SU-DHL-6 (cell line): Measurements from ENCODE around the gene GDAP1L1.

Source experiments
- H2AFZ ChIP-seq: fragments of 200-600 bp; sonication (generic); 2 replicates; pipeline ENCODE4 v1.6.1; 2014; ENCODE audit warnings: low read depth, mild to moderate bottlenecking, moderate library complexity, mixed read lengths, antibody characterized with exemption, low read length; ENCODE audit not compliant: severe bottlenecking
- H3F3A ChIP-seq: fragments of 200-600 bp; shearing (Covaris generic); 2 replicates; pipeline ENCODE4 v1.6.0; 2016; ENCODE audit warnings: antibody characterized with exemption, mild to moderate bottlenecking; ENCODE audit not compliant: insufficient read depth
- H3K27ac ChIP-seq: fragments of 200-600 bp; sonication (generic); 2 replicates; pipeline ENCODE4 v1.5.1; 2016; ENCODE audit warnings: low read depth, mild to moderate bottlenecking, low read length, moderate library complexity, mixed read lengths
- H3K27me3 ChIP-seq: fragments of 200-600 bp; sonication (generic), shearing (Covaris generic); 2 replicates; pipeline ENCODE4 v1.6.0; 2014; ENCODE audit warnings: mild to moderate bottlenecking, low read length
- H3K36me3 ChIP-seq: fragments of 200-600 bp; sonication (generic); 2 replicates; pipeline ENCODE4 v1.6.1; 2014; ENCODE audit warnings: mild to moderate bottlenecking, low read length, mixed read lengths
- H3K4me2 ChIP-seq: fragments of 300-600, 200-600 bp; shearing (Covaris generic), sonication (generic); 2 replicates; pipeline ENCODE4 v1.6.0; 2014; ENCODE audit warnings: low read length, low read depth, mild to moderate bottlenecking; ENCODE audit not compliant: poor library complexity, severe bottlenecking
- H3K4me3 ChIP-seq: fragments of 200-600 bp; sonication (generic); 2 replicates; pipeline ENCODE4 v1.5.1; 2014; ENCODE audit warnings: antibody characterized with exemption, low read length, mild to moderate bottlenecking, mixed read lengths; ENCODE audit not compliant: insufficient read depth, poor library complexity, severe bottlenecking
- H3K79me2 ChIP-seq: fragments of 200-600 bp; sonication (generic); 2 replicates; pipeline ENCODE4 v1.6.1; 2014; ENCODE audit warnings: mild to moderate bottlenecking, low read length, moderate library complexity; ENCODE audit not compliant: insufficient read depth
- H3K9ac ChIP-seq: fragments of 200-600 bp; sonication (generic); 2 replicates; pipeline ENCODE4 v1.7.0; 2014; ENCODE audit warnings: mild to moderate bottlenecking, low read length
- H3K9me2 ChIP-seq: fragments of 200-600 bp; sonication (generic); replicated peaks from 2 replicates; pipeline ENCODE4 v1.6.1; 2014; ENCODE audit warnings: low read length; ENCODE audit not compliant: insufficient read depth
- H3K9me3 ChIP-seq: fragments of 200-600 bp; sonication (generic); 2 replicates; pipeline ENCODE4 v1.6.1; 2014; ENCODE audit warnings: low read length, mixed read lengths; ENCODE audit not compliant: insufficient read depth
- H4K20me1 ChIP-seq: fragments of 200-600 bp; sonication (generic); 2 replicates; pipeline ENCODE4 v1.6.1; 2014; ENCODE audit warnings: low read depth, mild to moderate bottlenecking, antibody characterized with exemption, low read length, moderate library complexity, mixed read lengths
- EZH2phosphoT487 ChIP-seq: fragments of 200-600 bp; sonication (generic), shearing (Covaris generic); conservative IDR thresholded peaks from 2 replicates; pipeline ENCODE4 v1.6.1; 2018; ENCODE audit warnings: mild to moderate bottlenecking, antibody characterized with exemption, low read length, moderate library complexity, mixed read lengths
- TF ChIP-seq, protein P1 (sequence below): fragments of 200-600 bp; sonication (generic); IDR thresholded peaks from one replicate; pipeline ENCODE4 v1.5.1; 2017; ENCODE audit warnings: antibody characterized with exemption, mild to moderate bottlenecking, low read length, moderate library complexity; ENCODE audit not compliant: insufficient read depth, poor library complexity, severe bottlenecking

GDAP1L1 gene

DNA sequence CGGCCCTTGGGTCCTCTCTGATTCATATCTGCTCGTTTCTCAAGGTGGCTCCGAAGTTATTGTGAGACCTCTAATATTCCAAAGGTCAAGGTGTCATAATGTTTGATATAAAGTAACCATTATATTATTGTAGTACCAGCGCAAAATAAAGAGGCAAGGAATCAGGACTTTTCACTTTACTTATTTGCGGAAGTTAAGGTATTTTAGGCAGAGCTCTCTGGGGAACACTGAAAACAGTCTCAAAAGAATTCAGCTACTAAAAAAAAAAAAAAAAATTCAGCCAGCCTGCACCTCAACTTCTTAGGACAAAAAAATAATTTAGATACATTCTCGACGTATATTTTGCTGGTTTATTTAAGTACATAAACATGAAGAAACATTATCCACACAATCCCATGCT, 38.9 kb upstream of the GDAP1L1 start:
- TF ChIP-seq, protein P1, sequence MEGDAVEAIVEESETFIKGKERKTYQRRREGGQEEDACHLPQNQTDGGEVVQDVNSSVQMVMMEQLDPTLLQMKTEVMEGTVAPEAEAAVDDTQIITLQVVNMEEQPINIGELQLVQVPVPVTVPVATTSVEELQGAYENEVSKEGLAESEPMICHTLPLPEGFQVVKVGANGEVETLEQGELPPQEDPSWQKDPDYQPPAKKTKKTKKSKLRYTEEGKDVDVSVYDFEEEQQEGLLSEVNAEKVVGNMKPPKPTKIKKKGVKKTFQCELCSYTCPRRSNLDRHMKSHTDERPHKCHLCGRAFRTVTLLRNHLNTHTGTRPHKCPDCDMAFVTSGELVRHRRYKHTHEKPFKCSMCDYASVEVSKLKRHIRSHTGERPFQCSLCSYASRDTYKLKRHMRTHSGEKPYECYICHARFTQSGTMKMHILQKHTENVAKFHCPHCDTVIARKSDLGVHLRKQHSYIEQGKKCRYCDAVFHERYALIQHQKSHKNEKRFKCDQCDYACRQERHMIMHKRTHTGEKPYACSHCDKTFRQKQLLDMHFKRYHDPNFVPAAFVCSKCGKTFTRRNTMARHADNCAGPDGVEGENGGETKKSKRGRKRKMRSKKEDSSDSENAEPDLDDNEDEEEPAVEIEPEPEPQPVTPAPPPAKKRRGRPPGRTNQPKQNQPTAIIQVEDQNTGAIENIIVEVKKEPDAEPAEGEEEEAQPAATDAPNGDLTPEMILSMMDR = no peak
- no peaks in the 10 kb centered on the region for H3K9me2 ChIP-seq
- H3K27ac ChIP-seq = no peak overlapping the region
- H3K4me2 ChIP-seq = peak overlapping the region; percentile 91
- H3F3A ChIP-seq = peaks cover 5% of the 10 kb centered on the region; the same call in 1 of the 2 replicates
- no peaks in the 10 kb centered on the region for H3K9me3 ChIP-seq
- peak overlapping the region; percentile 97 for H3K4me3 ChIP-seq
- no peak overlapping the region for H2AFZ ChIP-seq
- peak overlapping the region; percentile 93 for H3K9ac ChIP-seq
- H4K20me1 ChIP-seq = peaks cover 23% of the 10 kb centered on the region
- peaks cover 4% of the 10 kb centered on the region; the same call in 1 of the 2 replicates for H3K36me3 ChIP-seq
- no peaks in the 10 kb centered on the region for H3K27me3 ChIP-seq
- peaks cover 51% of the 10 kb centered on the region for H3K79me2 ChIP-seq

DNA sequence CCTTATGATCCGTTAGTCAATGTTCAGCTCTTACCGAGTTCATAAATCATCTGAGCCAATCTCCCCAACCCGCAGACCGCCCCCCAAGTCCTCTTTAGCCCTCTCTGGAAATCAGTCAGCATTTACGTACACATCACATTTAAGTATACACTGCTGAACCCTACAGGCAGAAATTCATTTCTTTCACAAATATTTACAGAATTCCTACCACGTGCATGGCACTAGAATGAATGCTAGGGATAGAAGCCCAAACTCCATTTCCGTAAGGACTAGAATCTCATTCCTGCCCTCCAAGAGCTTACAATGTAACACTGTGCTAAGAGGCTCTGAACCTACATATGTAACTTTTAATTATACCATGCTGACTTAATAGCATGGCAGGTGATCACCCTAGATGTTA, 38.3 kb upstream of the GDAP1L1 start:
- Histone ChIP-seq H2AFZ (no peak overlapping the region), H3K27ac (no peak overlapping the region)

DNA sequence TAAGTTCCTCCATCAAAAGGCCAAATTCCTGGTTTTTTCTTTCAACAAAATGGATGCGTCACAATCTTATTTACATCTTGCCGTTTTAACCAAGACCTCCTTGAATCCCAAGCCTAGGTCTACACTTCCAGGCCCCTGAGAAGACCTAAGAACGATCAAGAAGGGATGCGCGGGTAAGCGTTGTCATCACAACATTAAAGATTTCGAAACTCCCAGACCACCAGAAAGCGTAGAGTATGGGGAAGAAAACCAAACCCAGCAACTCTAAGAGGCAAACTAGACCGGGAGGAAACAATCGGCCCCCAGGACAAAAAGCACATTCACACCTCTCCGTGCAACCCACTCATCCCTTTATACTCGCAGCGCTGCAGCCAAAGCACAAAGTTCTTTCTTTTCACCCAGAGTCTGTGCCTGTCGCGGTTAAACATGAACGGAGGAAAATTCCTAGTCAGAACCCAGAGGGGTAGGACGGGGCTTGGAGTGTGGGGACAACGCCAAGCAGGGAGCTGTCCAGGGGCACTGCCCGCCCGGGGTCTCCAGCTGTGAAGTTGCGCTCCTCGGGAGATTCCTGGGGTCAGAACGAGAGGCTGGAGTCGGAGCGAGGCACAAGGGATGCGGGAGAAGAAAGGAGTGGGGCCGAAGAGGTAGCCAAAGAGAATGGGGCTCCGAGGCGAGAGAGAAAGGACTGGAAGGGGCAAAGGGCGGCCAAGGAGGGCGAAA, 37.3 kb upstream of the GDAP1L1 start:
- no peaks in the 10 kb centered on the region for H3K9me3 ChIP-seq
- peak overlapping the region; percentile 52 for H2AFZ ChIP-seq
- peak overlapping the region; percentile 93 for H3K9ac ChIP-seq
- peak overlapping the region; percentile 68 for H3K27ac ChIP-seq
- H3K79me2 ChIP-seq = peaks cover 44% of the 10 kb centered on the region
- TF ChIP-seq, protein P1 = no peak
- TF ChIP-seq EZH2phosphoT487 = no peak
- H3K4me3 ChIP-seq = peak overlapping the region; percentile 97
- H3K4me2 ChIP-seq = peak overlapping the region; percentile 91
- peaks cover 23% of the 10 kb centered on the region for H4K20me1 ChIP-seq
- H3K9me2 ChIP-seq = no peaks in the 10 kb centered on the region
- peaks cover 5% of the 10 kb centered on the region; the same call in 1 of the 2 replicates for H3F3A ChIP-seq
- peaks cover 4% of the 10 kb centered on the region; the same call in 1 of the 2 replicates for H3K36me3 ChIP-seq
- H3K27me3 ChIP-seq = no peaks in the 10 kb centered on the region

More for the DNA sequence above, 38.3 kb upstream of the GDAP1L1 start:
- H3K4me2 ChIP-seq = peak overlapping the region; percentile 91
- no peaks in the 10 kb centered on the region for H3K9me3 ChIP-seq
- TF ChIP-seq EZH2phosphoT487 = no peak
- TF ChIP-seq, protein P1 = no peak
- H3K9ac ChIP-seq = peak overlapping the region; percentile 93
- peaks cover 23% of the 10 kb centered on the region for H4K20me1 ChIP-seq
- H3K79me2 ChIP-seq = peaks cover 51% of the 10 kb centered on the region
- H3F3A ChIP-seq = peaks cover 5% of the 10 kb centered on the region; the same call in 1 of the 2 replicates
- peak overlapping the region; percentile 97 for H3K4me3 ChIP-seq
- H3K9me2 ChIP-seq = no peaks in the 10 kb centered on the region
- no peaks in the 10 kb centered on the region for H3K27me3 ChIP-seq
- peaks cover 4% of the 10 kb centered on the region; the same call in 1 of the 2 replicates for H3K36me3 ChIP-seq
